Activated naive CD8-positive, alpha-beta T cell treated with anti-CD3 and anti-CD28 coated beads, Interleukin-2, amount 50 U/mL, for 16 hours (primary cell): Measurements from ENCODE around the gene LETMD1.
A peak's percentile ranks its signal among the peaks of the same experiment; 100 is the strongest.
"Not testable (repeated sequence)": the region's sequence is repeated elsewhere in the genome, so short reads cannot be mapped to it uniquely, and the experiment has no call there.

Experiments
- DNase-seq: peaks from one replicate; pipeline ENCODE4 v3.0.0-alpha.2; 2020; ENCODE audit warnings: low read depth, low spot score

Gene LETMD1

DNA sequence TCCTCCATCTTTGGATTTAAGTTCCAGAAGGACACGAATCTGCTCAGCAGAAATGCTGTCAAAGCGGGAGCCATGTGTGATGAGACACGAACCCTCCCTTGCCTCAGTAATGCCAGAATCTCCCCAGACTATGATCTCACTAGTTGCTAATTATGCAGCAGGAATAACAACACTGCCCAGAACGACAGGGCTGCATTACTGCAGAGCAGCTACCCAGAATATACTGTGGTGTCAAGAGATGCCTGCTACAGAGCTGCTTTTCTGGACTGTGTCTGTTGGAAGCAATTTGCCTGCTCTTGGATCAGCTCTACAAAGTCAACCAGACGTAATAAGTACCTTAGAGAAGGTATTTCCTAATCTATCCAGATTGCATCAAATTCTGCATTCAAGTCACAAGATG is 29.8 kb downstream of the LETMD1 start:
- no peak for DNase-seq

DNA sequence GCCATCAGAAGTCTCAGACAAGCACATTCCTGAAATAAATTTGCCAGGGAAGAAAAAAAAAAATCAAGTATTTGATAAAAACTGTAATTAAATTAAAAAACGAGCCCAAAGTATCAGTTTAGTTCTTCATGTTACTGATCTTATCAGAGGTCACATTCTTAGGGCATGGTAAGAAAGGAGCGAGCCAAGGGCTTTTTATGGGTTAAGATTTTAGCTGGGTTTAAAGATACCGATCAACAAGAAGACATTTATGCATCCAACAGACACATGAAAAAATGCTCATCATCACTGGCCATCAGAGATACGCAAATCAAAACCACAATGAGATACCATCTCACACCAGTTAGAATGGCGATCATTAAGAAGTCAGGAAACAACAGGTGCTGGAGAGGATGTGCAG is 30.2 kb downstream of the LETMD1 start:
- DNase-seq, result not testable (repeated sequence)

DNA sequence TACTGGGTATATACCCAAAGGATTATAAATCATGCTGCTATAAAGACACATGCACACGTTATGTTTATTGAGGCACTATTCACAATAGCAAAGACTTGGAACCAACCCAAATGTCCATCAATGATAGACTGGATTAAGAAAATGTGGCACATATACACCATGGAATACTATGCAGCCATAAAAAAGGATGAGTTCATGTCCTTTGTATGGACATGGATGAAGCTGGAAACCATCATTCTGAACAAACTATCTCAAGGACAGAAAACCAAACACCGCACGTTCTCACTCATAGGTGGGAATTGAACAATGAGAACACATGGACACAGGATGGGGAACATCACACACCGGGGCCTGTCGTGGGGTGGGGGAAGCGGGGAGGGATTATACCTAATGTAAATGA is 30.7 kb downstream of the LETMD1 start:
- not testable (repeated sequence) for DNase-seq

DNA sequence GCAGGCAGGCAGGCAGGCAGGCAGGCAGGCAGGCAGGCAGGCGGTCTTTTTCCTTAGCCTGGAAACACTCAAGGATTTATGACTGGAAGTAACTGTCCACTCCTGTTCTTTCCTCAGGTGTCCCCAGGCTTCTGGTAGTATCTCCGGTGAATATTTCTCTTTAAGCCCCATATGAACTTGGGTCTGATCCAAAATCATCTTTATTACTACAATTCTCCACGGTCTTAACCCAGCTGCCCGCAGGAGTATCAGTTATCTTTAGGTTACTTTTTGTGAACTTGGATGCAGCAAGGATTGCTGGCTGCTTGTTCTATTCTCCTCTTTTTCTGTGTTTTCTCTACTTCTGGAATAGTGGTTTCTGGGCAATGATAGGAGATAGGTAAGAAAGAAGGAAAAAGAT is 32.0 kb downstream of the LETMD1 start:
- DNase-seq, result no peak

DNA sequence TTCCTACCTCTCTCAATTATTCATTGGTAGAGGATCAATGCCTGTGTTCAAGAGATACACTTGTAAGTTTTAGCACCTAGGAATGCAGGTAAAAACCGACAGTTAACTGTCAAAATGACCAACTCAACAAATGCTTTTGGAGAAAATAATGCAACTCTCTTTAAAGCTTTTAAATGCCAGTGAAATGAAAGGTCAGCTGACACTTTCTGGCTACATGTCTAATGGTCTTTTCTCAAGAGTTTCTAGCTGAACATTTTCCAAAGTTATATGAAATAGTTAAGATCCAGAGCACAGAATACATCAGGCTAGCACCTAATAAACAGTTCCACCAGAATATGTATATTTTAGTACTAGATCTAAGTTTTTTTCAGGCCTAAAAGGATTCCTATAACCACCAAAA is 33.3 kb downstream of the LETMD1 start:
- DNase-seq, result no peak

DNA sequence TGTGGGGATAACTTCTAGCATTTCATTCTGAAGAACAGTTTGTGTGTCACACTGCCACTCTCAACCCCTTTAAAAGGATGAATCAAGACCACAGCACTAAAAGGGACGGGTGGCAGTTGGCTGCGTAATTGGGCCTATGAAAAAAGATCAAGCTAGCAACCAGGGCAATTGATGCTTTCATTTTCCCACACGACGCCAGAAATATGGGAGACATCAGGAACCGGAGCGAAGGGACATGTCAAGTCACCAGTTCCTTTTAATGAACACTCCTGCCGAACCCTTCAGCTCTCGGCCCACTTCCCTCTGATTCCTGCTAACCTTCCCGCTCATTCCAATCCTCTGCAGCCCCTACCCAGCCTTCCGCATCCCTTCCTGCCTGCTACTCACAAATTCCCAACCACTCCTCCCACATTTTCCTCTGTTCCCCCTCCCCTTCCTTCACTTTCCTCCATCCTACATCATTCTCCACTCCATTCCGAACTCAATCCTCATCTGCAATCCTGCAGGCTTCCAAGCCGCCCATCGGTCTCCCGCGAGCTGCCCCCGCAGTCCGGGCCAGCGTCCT is 34.5 kb downstream of the LETMD1 start:
- DNase-seq, result no peak

DNA sequence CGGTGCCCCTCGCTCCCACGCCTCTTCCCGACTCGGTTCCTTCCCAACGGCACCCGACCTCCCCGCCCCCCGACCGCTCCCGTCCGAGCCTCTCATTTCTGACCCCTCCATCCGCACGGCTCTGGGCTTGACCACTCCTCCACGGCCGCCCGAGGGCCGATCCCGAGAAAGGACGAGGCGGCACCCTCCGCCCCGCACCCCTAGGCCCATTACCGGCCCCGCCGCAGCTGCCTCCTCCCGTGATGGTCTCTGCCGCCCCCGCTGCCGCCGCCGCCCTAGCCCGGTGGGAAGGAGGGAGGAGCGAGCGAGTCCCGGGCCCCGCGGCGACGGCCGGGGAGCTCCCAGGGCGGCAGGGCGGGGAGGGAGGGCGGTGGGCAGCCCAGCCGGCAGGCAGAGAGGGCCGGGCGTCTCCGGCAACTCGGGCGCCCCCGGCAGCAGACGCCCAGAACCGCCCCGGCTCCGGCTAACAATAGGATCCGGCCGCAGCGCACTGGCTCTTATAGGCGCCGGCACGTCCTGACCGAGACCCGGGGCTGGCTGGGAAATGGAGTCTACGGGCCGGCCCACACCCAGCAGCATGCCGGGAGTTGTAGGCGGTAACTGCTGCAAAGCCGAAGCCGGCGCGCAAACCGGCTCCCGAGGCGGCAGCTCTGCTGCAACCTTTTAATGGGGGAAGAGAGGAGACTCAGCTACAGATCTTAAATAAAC is 35.2 kb downstream of the LETMD1 start, which contains the start of gene CSRNP2:
Gene CSRNP2, minus strand, starts transcription at position 471 of the 708 bp plus-strand sequence. CDS start 7,035 bp downstream, outside the sequence.
- peak; percentile 84 for DNase-seq

DNA sequence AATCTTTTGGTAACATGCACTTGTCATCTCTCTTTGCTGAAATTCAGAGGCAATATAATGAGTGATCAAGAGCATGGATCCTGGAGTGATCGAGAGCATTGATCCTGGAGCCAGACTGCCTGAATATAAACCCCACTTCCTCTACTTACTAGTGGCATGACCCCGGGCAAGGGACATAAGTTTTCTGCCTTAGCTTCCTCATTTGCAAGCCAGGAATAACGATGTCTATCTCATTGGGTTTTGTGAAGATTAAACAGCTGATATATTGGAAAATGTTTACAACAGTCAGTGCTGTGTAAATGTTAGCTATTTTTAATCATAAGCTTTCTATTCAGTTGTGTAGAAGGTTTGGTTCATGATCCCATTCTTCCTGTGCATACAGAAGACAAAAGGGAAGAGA is 37.6 kb downstream of the LETMD1 start:
- DNase-seq, result no peak

DNA sequence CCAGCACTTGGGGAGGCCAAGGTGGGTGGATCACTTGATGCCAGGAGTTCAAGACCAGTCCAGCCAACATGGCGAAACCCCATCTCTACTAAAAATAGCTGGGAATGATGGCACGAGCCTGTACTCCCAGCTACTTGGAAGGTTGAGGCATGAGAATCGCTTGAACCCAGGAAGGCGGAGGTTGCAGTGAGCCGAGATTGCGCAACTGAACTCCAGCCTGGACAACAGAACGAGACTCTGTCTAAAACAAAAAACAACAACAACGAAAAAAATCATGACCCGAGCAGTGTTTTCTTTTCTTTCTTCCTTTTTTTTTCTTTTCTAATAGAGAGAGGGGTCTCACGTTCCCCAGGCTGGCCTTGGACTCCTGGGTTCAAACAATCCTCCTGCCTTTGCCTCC is 38.8 kb downstream of the LETMD1 start:
- no peak for DNase-seq

DNA sequence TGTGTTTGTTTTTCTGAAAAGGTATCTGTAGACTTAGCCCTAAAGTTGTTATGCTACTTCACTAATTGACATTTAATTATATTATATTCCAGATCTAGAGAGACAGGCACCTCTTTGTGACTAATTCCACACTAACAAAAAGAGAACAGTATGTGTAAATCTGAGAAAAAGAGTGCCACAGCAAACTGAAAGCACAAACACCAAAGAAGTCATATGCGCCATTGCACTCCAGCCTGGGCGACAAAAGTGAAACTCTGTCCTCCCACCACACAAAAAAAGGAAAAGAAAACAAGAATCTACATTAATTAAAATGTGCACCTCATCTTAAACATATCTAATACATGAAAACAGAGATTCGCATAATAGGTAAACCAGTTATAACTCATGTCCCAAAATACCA is 39.7 kb downstream of the LETMD1 start:
- DNase-seq, result no peak

DNA sequence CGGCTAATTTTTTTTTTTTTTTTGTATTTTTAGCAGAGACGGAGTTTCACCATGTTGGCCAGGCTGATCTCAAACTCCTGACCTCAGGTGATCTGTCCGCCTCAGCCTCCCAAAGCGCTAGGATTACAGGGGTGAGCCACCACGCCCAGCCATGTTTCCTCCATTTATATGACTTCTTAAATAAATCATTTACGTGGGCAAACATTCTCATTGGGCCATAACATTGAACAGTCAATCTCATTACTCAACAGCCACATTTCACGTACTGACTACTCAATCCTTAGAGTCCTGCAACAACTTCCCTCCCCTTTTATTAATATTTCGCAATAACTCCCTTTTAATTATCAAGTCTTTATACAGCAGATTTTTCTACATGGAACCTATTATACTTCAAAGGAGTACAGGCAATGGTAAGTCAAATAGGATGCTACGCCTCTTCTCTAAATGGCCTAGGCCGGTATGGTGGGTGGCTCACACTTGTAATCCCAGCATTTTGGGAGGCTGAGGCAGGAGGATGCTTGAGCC is 42.6 kb downstream of the LETMD1 start:
- no peak for DNase-seq

DNA sequence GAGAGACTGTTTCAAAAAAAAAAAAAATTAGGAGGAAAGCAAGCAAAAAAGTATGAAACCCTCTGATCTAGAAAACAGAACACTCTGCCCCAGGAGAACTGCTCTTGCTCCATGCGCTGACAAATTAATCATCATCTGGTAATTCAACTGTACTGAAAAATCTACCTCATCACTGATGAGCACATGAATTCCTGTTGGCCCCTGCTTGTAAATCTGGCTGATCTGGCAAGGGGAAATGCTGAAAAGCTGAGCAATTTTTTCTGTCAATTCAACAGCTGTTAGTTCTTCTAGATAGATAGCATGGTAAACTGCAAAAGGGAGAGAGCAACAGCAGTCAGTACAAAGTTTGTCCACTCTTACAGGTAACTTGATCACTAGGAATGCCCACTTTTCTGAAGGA is 50.5 kb downstream of the LETMD1 start:
- no peak for DNase-seq

DNA sequence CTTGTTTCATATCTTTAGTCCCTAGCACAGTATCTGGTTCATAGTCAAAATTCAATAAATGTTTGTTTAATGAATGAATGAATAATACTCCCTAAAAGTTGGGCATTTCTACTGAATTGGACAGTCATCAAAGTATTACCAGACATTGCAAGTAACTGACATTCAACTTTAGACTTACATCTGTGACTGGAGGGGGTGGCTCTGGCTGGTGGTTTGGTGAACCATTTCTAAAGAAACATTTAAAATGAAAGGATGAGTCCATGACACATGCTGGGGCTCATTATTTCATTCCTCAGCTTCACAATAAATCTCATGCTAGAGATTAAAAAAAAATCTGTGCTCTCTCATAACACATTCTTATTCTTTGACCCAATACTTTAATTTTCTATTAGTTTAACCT is 55.9 kb downstream of the LETMD1 start:
- no peak for DNase-seq

DNA sequence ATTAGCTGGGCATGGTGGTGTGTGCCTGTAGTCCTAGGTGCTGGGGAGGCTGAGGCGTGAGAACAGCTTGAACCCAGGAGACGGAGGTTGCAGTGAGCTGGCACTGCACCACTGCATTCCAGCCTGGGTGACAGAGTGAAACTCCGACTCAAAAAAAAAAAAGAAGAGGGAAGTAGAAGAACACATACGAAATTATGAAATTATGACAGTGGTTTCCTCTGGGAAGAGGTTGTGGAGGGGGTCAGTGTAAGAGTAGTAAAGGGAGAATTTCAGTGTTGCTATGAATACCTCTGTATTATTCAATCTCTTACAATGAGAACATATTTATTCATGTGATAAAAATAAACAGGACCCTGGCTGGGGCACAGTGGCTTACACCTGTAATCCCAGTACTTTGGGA is 60.0 kb downstream of the LETMD1 start:
- no peak for DNase-seq
